Activated CD4-positive, alpha-beta T cell treated with anti-CD3 and anti-CD28 coated beads, Interleukin-2, amount 50 U/mL, for 1 hour (primary cell): ENCODE results near the gene PRAME.
"Not testable (repeated sequence)": the region's sequence is repeated elsewhere in the genome, so short reads cannot be mapped to it uniquely, and the experiment has no call there.

Source experiments
- DNase-seq: peaks from one replicate; pipeline ENCODE4 v3.0.0-alpha.2; 2020

Gene PRAME

DNA sequence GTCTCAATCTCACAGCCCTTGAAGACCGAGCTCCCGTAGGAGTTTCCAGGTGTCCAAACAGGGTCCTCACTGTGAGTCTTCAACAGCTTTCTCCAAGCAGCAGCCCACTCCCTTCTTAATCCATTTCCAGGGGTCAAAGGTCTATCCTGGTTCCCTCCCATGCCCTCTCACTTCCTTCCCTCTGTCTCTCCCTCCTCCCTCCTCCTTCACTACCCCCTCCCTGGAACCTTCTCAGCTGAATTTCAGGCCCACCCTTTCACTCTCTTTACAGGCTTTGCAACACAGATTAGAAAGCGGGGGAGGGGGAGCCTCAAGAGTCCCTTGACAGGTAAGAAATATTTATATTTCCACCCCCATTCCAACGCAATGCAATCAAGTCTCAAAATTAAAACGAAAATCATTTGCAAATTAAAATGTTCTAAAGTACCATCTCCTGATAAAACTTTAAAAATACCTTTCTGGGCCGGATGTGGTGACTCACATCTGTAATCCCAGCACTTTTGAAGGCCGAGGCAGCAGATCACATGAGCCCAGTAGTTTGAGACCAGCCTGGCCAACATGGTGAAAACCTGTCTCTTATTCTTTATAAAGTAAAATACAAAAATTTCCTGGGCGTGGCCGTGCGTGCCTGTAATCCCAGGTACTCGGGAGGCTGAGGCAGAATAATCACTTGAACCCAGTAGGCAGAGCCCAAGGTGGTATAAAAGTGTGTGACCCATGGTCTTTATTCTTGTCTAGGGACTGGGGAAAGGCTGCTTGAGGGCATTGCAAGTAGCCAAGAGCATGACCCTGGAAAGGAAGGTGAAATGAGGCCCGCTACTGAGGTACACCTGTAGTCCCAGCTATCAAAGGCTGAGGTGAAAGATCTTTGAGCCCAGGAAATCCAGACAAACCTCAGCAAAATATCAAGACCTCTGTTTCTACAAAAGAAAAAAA, 38.1 kb downstream of the PRAME start:
- no peak for DNase-seq

DNA sequence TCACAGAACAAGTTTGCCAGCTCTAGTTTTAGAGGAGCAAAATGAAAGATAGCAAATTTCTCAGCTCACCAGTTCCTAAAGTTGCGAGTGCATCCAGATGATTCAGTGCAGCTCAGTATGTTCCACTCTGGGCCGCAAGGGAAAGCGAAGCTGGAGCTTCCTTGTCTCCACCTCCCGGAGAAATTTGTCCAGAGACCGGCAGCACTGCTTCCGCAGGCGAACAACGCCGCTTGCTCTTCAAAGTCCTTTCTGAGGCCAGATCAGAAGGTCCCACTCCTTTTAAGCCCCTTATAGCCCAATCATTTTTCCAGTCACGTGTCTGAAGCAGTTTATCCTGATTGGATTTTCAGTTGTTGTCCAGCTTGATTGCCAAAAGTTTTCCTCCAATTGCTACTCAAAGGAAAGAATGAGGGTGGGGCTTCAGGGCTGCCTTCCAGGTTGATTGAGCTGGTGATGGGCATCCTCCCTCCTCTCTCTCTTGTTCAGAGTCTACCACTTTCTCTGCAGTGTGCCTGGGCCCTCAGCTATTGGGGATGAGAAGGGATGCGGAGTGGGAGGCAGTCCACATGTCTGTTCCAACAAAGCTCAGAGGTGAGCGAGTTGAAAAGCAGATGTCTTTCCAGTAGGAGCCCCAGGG, 38.9 kb downstream of the PRAME start, which contains the start of gene ZNF280A:
Gene ZNF280A (minus strand): TSS at position 251 of the 637 bp plus-strand sequence. CDS start 4,640 bp downstream, outside the sequence.
- DNase-seq, result no peak

DNA sequence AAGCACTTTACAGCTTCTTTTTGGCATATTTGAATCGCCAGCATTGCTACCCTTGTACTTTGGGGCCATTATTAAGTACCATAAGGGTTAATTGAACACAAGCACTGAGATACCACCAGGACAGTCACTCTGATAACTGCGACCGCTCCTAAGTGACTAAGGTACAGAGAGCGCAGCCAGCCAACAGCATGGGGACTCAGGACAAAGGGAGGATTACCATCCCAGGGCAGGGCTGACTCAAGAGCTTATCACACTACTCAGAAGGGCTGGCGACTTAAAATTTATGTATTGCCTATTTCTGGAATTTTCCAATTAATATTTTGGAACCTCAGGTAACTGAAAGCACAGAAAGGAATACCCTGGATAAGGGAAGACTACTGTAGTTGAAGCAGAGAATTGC, 39.5 kb downstream of the PRAME start:
- DNase-seq, result no peak

DNA sequence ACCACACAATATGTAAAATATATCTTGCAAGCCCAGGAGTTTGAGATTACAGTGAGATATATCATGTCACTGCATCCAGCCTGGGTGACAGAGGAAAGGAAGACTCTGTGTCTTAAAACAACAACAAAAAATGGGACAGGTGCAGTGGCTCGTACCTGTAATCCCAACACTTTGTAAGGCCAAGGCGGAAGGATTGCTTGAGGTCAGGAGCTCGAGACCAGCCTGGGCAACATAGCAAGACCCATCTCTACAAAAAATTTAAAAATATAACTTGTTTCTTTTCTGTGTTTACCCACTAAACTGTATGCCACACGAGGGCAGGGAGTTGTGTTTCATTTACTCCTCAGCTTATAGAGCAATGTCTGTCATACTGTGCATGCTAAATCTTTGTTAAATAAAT, 42.1 kb downstream of the PRAME start:
- no peak for DNase-seq

DNA sequence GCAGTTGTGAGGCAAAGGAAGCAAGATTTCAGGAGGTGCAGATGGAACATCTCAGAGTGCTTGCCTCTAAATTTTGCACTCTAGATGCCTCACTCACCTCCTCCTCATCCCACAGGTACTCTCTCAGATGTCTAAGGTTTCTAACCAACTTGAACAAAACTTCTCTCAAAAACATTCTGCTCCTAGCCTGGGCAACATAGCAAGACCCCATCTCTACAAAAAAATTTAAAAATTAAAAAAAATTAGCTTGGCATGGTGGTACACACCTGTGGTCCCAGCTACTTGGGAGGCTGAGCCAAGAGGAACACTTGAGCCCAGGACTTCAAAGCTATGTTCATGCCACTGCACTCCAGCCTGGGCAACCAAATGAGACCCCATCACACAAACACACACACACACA, 43.2 kb downstream of the PRAME start:
- no peak for DNase-seq

DNA sequence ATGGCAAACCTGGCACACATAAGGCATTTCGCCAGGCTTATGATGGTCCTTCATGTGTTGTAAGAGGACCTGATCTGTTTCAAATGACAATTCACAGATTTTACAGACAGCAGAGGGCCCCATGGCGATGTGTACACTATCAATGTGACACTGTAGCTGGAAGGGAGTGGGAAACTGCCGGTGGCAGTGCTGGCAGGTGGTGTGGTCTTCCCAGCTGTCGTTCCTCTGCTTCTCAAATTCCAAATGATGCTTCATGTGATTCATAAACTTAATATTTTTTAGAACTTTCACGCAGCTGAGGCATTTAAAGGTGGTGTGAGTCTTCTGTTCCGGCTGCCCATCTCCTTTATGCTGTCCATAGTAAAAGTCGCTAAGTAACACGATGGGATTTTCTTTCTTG, 44.6 kb downstream of the PRAME start:
- not testable (repeated sequence) for DNase-seq

DNA sequence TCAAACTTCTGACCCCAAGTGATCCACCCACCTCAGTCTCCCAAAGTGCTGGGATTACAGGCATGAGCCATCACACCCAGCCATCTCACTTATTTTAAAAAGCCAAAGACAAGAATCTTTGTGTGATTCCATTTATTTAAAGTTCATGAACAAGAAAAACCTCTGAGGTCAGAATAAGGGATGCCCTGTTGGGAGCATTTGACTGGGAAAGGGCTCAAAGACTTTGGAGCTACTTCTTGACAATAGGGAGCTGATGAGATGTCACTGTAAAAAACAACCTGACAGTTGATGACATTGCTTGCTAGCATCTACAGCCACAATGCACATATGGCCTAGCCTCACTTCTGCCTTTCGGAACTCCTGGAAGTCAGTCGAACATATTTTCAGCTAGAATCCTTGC, 45.4 kb downstream of the PRAME start:
- DNase-seq, result no peak

DNA sequence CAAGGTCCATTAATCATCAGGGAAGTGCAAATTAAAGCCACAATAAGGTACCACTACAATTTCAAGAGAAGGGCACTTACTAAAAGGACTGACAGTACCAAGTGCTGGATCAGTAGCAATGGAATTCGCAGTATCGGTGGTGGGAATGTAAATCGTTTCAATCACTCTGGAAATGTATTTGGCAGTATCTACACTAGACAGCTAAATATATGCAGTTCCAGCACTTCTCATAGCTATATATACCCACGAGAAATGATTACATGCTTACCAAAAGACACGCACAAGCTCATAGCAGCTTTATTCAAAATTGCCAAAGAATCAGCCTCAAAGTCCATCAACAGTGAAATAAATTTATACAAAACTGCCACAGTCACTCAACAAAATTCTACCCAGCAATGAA, 46.1 kb downstream of the PRAME start:
- no peak for DNase-seq

DNA sequence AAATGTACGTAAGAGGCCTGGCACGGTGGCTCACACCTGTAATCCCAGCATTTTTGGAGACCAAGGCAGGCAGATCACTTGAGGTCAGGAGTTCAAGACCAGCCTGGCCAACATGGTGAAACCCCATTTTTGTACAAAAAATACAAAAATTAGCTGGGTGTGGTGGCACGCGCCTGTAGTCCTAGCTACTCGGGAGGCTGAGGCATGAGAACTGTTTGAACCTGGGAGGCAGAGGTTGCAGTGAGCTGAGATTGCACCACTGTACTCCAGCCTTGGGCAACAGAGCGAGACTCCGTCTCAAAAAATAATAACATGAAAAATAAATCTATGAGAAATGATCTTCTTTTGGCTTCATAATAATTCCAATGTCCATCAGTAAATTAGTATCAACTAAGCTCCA, 48.2 kb downstream of the PRAME start:
- DNase-seq, result not testable (repeated sequence)

DNA sequence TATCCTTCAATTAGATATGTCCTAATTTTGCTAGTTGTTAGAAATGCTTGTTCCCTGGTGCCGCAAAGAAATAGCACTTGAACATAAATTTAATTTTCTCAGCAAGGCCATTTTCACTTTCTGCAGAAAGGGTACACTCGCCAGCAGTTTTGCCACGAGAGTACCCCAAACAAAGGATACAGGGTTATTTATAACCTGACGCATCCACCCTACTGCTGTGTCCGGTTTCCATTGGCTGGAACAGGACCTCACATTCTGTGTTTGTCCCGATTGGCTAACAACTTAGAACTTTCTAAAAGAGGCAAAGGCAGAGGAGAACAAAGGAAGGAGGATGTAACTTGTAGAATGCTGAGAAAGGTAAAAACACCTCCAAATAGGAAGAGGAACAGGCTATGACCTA, 49.2 kb downstream of the PRAME start:
- DNase-seq, result not testable (repeated sequence)

DNA sequence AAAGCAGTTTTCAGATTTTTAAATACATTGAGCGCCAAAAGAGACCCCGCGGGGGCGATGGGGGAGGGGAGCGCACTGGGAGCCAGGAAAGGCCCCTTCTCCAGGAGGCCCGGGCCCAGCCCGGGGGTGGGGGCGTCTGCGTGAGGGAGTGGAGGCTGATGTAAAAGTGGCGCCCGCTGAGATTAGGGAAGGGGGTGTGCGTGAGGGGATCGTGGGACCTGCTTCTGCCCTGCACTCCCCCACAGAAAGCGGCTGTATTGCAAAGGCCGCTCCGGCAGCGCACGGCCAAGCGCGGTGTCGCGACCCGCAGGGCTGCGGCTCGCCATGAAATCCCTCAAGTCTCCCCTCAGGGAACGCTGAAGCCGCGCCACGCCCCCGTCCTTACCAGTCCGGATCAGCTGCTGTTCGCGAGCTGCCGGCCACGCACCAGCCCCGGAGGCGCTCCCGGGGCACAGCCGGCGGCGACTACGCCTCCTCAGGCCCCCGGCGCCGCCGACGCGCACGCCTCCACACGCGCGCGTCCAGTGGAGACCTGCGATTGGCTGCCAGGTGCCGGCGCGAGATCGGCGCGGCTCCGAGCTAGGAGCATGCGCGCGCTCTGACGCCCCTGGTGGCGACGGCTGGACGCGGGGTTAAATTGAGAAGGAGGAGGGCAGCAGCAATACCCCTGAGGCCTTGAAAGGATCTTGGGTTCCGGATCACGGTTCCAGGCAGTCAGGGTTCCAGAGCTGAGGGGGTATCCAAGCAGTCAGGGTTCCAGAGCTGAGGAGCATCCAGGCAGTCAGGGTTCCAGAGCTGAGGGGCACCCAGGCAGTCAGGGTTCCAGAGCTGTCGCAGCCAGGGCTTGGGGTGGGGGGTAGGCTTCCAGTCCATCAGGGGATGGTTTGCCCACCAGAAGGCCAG, 50.5 kb downstream of the PRAME start, which contains the start of gene ZNF280B:
Gene ZNF280B (minus strand): TSS at position 469 of the 903 bp plus-strand sequence. CDS start 19,344 bp downstream, outside the sequence.
- DNase-seq, result peak; percentile 79

DNA sequence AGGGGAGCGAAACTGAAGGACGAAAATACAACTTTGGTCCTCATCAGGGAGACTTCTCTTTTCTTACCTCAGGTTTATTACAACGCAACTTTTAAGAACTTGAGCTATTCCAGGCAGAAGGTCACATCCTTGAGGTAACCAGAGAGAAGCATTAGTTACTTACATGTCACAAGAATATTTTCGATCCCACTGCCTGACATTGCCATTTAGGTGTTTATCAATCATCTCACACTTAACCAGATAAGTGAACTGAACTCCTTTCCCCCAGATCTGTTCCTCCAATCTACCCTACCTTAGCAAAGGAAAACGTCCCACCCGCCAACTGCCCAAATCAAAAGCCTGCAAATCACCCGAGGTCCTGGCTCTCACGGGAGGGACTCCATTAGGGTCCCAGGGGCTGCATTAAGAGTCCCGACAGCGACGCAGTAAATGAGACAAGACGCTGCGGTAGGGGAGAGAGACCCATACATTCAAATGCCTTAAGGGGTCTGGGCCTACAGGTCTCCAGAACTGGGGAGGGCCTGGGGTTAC, 51.3 kb downstream of the PRAME start:
- DNase-seq, result no peak

DNA sequence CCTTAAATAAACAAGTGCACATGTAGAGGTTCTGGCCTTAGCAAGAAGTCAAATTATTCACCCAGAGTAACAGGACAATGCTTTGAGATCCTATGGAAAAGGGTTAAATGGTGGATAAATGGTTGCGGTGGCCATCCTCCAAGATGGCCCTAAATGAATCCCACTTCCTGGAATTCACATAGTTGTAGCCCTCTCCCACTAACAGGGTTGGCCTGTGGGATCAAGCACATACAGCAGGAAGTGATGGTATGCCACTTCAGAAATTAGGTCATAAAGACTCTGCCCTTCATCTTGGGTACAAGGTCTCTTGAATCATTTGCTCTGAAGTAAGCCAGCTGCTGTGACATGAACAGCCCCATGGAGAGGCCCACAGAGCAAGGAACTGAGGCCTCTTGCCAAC, 52.3 kb downstream of the PRAME start:
- DNase-seq, result no peak

DNA sequence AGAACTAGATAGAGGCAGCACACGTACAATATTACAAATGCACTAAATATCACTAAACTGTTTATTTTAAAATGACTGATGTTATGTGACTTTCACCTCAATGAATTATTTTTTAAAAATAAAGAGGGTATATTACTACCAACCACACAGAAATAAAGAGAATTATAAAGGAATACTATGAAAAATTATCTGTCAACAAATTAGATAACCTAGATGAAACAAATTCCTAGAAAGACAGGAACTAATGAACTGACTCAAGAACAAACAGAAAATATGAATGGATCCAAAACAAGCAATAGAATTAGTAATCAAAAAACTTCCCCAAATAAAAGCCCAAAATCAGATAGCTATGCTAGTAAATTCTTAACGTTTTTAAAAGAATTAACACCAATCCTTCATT, 60.8 kb downstream of the PRAME start:
- DNase-seq, result no peak
